Measurements from ENCODE around the gene MLH1. TPM values are rescaled to one million over a fixed set of nuclear protein-coding genes. Genes with fewer than 3 reads are reported as not detected.
"Not testable (repeated sequence)": the region's sequence is repeated elsewhere in the genome, so short reads cannot be mapped to it uniquely, and the experiment has no call there.

Gene MLH1
- total RNA-seq, 1 donor from 2014 or later: 26.3 TPM

- Histone ChIP-seq H3K27me3 (ENCODE audit: low read depth) (no peaks in the 10 kb centered on the region), H3K36me3 (peaks cover 76% of the 10 kb centered on the region), H3K9me3 (no peaks in the 10 kb centered on the region), H3K4me1 (peaks cover 9% of the 10 kb centered on the region), H3K27ac (peak overlapping the region; percentile 27), H3K4me3 (no peak overlapping the region)
- TF ChIP-seq, protein P1, sequence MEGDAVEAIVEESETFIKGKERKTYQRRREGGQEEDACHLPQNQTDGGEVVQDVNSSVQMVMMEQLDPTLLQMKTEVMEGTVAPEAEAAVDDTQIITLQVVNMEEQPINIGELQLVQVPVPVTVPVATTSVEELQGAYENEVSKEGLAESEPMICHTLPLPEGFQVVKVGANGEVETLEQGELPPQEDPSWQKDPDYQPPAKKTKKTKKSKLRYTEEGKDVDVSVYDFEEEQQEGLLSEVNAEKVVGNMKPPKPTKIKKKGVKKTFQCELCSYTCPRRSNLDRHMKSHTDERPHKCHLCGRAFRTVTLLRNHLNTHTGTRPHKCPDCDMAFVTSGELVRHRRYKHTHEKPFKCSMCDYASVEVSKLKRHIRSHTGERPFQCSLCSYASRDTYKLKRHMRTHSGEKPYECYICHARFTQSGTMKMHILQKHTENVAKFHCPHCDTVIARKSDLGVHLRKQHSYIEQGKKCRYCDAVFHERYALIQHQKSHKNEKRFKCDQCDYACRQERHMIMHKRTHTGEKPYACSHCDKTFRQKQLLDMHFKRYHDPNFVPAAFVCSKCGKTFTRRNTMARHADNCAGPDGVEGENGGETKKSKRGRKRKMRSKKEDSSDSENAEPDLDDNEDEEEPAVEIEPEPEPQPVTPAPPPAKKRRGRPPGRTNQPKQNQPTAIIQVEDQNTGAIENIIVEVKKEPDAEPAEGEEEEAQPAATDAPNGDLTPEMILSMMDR (IDR thresholded peaks at IDR 0.05): no peak
- no peak for DNase-seq
- ATAC-seq: peak in 1 of 2 donors; percentile 59
- intact Hi-C loops (cut with DNase I): no loop called here
These were observed 39.6 kb downstream of the MLH1 start for GRCh38 chr3:37032961-37033360.

- ATAC-seq: no peak
- intact Hi-C loops (cut with DNase I): no loop called here
These were observed 44.0 kb downstream of the MLH1 start for GRCh38 chr3:37037352-37037751.

DNA sequence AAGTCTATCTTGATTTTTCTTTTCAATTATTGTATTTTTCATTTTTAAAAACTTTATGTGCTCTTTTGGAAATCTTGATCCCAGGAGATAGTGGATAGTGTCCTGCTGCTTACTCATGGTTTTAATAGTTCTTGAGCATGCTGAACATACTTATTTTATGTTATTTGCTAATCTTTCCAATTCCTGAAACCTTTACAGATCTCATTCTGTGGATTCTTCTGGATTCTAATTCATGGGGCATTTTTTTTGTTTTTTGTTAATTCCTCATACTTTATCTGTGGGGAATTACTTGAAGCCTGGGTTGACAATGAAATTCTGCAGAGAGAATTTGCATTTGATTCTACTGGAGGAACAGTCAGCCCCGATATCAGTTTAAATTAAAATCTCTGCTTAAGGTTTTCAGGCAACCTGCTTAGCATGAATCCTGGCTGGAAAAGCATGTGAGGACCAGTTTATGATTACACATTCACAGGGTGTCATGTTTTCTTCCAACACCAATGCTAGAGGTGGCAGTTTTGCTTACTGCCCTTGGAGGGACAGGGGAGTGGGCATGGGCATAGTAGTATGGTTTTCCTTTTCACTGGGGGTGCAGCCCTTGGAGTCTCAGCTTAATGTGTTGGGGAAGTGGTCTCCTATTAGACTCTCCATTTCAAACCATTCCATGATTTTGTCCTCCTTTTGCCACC lies 46.0 kb downstream of the MLH1 start:
- DNase-seq: no peak
- intact Hi-C loops (cut with DNase I): no loop called here
- H3K4me3 ChIP-seq: no peak overlapping the region
- no peaks in the 10 kb centered on the region for H3K27me3 ChIP-seq (ENCODE audit: low read depth)
- H3K9me3 ChIP-seq: no peaks in the 10 kb centered on the region
- ATAC-seq: no peak
- peaks cover 4% of the 10 kb centered on the region for H3K4me1 ChIP-seq
- TF ChIP-seq, protein P1 (IDR thresholded peaks at IDR 0.05): no peak
- no peak overlapping the region for H3K27ac ChIP-seq
- H3K36me3 ChIP-seq: peaks cover 58% of the 10 kb centered on the region

More at GRCh38 chr3:37037352-37037751, 44.0 kb downstream of the MLH1 start:
- Histone ChIP-seq H3K27me3 (ENCODE audit: low read depth) (no peaks in the 10 kb centered on the region), H3K27ac (no peak overlapping the region), H3K4me3 (no peak overlapping the region), H3K36me3 (peaks cover 70% of the 10 kb centered on the region), H3K9me3 (no peaks in the 10 kb centered on the region), H3K4me1 (no peaks in the 10 kb centered on the region)
- TF ChIP-seq, protein P1 (IDR thresholded peaks at IDR 0.05): no peak
- no peak for DNase-seq

DNA sequence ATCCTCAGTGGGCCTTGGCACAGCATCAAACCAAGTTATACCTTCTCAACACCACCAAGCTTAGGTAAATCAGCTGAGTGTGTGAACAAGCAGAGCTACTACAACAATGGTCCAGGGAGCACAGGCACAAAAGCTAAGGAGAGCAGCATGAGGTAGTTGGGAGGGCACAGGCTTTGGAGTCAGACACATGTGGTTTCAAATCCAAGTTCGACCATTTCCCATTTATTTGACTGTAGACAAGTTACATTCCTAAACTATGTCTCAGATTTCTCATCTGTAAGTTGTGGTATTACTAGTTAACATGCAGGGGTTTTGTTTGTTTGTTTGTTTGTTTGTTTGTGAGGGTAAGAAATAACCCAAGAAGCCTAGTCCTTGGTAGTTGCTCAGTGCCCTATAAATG lies 46.9 kb downstream of the MLH1 start:
- H3K4me3 ChIP-seq: no peak overlapping the region

DNA sequence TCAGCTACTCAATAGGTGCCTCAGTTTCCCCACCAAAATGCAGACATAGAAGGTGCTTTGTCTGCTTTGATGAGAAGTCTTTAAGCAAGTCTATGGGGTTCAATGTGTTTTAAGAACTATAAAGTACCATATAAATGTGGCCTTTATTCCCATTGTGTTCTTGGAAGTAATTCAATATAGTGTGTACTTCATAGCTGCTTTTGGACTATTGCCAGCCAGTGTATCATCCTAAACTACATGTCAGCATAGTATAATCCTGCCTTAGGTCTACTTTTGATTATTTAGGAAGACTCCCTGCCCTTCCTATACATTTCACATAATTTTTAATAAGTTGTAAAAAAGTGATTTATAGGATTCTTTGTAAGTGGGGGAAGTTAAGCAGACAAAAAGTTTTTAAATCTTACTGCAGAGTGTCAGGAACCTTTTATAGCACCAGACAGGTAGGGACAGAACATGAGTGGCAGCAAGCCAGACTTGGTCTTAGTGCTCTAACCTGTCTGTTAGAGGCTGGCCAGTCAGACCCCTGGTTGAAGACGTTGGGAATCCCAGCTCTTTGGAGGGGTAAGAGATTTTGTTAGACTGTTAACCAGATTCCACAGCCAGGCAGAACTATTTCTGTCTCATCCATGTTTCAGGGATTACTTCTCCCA lies 48.4 kb downstream of the MLH1 start:
- ATAC-seq: no peak
- H3K27ac ChIP-seq: no peak overlapping the region
- DNase-seq: no peak
- no peaks in the 10 kb centered on the region for H3K9me3 ChIP-seq
- no peaks in the 10 kb centered on the region for H3K27me3 ChIP-seq (ENCODE audit: low read depth)
- peaks cover 6% of the 10 kb centered on the region for H3K4me1 ChIP-seq
- intact Hi-C loops (cut with DNase I): no loop called here
- TF ChIP-seq, protein P1 (IDR thresholded peaks at IDR 0.05): no peak
- H3K4me3 ChIP-seq: no peak overlapping the region
- H3K36me3 ChIP-seq: peaks cover 52% of the 10 kb centered on the region

More for the DNA sequence above, 46.9 kb downstream of the MLH1 start:
- Histone ChIP-seq H3K36me3 (peaks cover 56% of the 10 kb centered on the region), H3K27me3 (ENCODE audit: low read depth) (no peaks in the 10 kb centered on the region), H3K27ac (no peak overlapping the region), H3K9me3 (no peaks in the 10 kb centered on the region), H3K4me1 (peaks cover 6% of the 10 kb centered on the region)
- DNase-seq: no peak
- intact Hi-C loops (cut with DNase I): no loop called here
- no peak for ATAC-seq
- TF ChIP-seq, protein P1 (IDR thresholded peaks at IDR 0.05): no peak

GRCh38 chr3:37042712-37043111 lies 49.4 kb downstream of the MLH1 start:
- H3K36me3 ChIP-seq: peaks cover 62% of the 10 kb centered on the region
- H3K4me1 ChIP-seq; intact Hi-C loops (cut with DNase I); DNase-seq; ATAC-seq; H3K9me3 ChIP-seq; H3K27me3 ChIP-seq (ENCODE audit: low read depth); H3K4me3 ChIP-seq; H3K27ac ChIP-seq: not testable (repeated sequence)

All from lower lobe of right lung (tissue), 2 donors.